Smooth muscle cell (in vitro differentiated cells): ENCODE measurements around the gene ACYP2. TPM values are rescaled to one million over a fixed set of nuclear protein-coding genes. Genes with fewer than 3 reads are reported as not detected.
"Not testable (repeated sequence)": the region's sequence is repeated elsewhere in the genome, so short reads cannot be mapped to it uniquely, and the experiment has no call there.

Source experiments
- DNase-seq: peaks from one replicate; lab custom pipeline; 2025; ENCODE audit not compliant: unreplicated experiment; lab: John Stamatoyannopoulos, UW
- H2AFZ ChIP-seq: fragments of 200-600 bp; sonication (generic); 2 replicates; pipeline ENCODE4 v1.6.0; 2016; ENCODE audit warnings: antibody characterized with exemption, low read depth, mild to moderate bottlenecking
- H3F3A ChIP-seq: fragments of 200-600 bp; sonication (generic); 2 replicates; pipeline ENCODE4 v1.6.0; 2017; ENCODE audit warnings: antibody characterized with exemption, low read depth
- H3K27ac ChIP-seq: fragments of 200-600 bp; sonication (generic); 2 replicates; pipeline ENCODE4 v1.5.1; 2016; ENCODE audit warnings: low read depth, mild to moderate bottlenecking
- H3K27me3 ChIP-seq: fragments of 200-600 bp; sonication (generic); 2 replicates; pipeline ENCODE4 v1.6.1; 2016; ENCODE audit warnings: low read depth, mild to moderate bottlenecking
- H3K36me3 ChIP-seq: fragments of 200-600 bp; sonication (generic); 2 replicates; pipeline ENCODE4 v1.5.1; 2016; ENCODE audit warnings: low read depth
- H3K4me1 ChIP-seq: fragments of 200-600 bp; sonication (generic); 2 replicates; pipeline ENCODE4 v1.5.1; 2016; ENCODE audit warnings: low read depth
- H3K4me2 ChIP-seq: fragments of 200-600 bp; sonication (generic); 2 replicates; pipeline ENCODE4 v1.6.0; 2016; ENCODE audit warnings: mild to moderate bottlenecking
- H3K4me3 ChIP-seq: fragments of 200-600 bp; sonication (generic); 2 replicates; pipeline ENCODE4 v1.5.1; 2016; ENCODE audit warnings: mild to moderate bottlenecking
- H3K79me2 ChIP-seq: fragments of 200-600 bp; sonication (generic); 2 replicates; pipeline ENCODE4 v1.6.0; 2016; ENCODE audit warnings: low read depth, mild to moderate bottlenecking
- H3K9ac ChIP-seq: fragments of 200-600 bp; sonication (generic); 2 replicates; pipeline ENCODE4 v1.6.0; 2016; ENCODE audit warnings: low read depth
- H3K9me3 ChIP-seq: fragments of 200-600 bp; sonication (generic); replicated peaks from 2 replicates; pipeline ENCODE4 v1.5.1; 2016; ENCODE audit warnings: low read depth
- H4K20me1 ChIP-seq: fragments of 200-600 bp; sonication (generic); 2 replicates; pipeline ENCODE4 v1.6.0; 2016; ENCODE audit warnings: low read depth
- WGBS: methylation state at CpG from one replicate; pipeline ENCODE4 v1.1.7; 2016; ENCODE audit warnings: low lambda C conversion rate; 5-methylcytosine and 5-hydroxymethylcytosine counted together
- polyA plus RNA-seq: library from polyadenylated mRNA; unstranded; fragments of >200 nt; fragmentation: Nextera tagmentation; extraction: Ambion mirVana; gene quantifications from 2 replicates; pipeline ENCODE4 v1.2.1, GENCODE V29; 2016
- total RNA-seq: library from RNA; depleted of rRNA; stranded (reverse); fragments of >200 nt; gene quantifications from 2 replicates; pipeline ENCODE4 v1.2.3, GENCODE V29; 2014
- TF ChIP-seq, protein P1 (sequence below): fragments of 200-600 bp; sonication (generic); IDR thresholded peaks from 2 replicates; pipeline ENCODE4 v1.5.1; 2017; ENCODE audit warnings: borderline replicate concordance, mild to moderate bottlenecking, antibody characterized with exemption; ENCODE audit not compliant: insufficient read depth, poor library complexity, severe bottlenecking

Gene ACYP2
- total and polyA plus RNA-seq, 2 experiments from 2014 or later, result 12.1 to 18.6 TPM

DNA sequence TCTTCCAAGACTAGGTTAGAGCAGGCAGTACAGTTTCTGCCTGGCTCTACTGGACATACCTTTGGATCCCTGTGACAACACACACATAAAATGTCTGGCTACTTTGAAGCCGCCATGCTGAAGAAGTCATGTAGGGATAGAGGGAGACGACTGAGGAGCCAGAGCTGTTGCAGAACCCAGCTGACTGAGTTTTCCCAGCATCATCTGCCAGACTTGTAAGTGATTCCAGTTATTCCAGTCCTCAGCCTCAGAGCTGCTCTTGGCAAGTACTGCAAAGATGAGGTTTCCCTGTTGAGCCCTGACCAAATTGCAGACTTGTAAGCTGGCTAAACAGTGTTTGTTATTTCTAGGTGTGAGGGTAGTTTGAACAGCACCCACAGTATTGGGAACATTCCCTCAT lies 172.1 kb downstream of the ACYP2 start:
- Histone ChIP-seq H3K36me3 (no peaks in the 10 kb centered on the region), H3K27ac (no peak overlapping the region), H2AFZ (no peak overlapping the region), H3K9ac (no peak overlapping the region), H3K9me3 (no peaks in the 10 kb centered on the region), H3F3A (no peaks in the 10 kb centered on the region), H3K4me2 (no peak overlapping the region), H3K27me3 (peaks cover 19% of the 10 kb centered on the region), H3K4me3 (no peak overlapping the region), H3K4me1 (peaks cover 6% of the 10 kb centered on the region), H4K20me1 (no peaks in the 10 kb centered on the region), H3K79me2 (no peaks in the 10 kb centered on the region)
- TF ChIP-seq, protein P1, sequence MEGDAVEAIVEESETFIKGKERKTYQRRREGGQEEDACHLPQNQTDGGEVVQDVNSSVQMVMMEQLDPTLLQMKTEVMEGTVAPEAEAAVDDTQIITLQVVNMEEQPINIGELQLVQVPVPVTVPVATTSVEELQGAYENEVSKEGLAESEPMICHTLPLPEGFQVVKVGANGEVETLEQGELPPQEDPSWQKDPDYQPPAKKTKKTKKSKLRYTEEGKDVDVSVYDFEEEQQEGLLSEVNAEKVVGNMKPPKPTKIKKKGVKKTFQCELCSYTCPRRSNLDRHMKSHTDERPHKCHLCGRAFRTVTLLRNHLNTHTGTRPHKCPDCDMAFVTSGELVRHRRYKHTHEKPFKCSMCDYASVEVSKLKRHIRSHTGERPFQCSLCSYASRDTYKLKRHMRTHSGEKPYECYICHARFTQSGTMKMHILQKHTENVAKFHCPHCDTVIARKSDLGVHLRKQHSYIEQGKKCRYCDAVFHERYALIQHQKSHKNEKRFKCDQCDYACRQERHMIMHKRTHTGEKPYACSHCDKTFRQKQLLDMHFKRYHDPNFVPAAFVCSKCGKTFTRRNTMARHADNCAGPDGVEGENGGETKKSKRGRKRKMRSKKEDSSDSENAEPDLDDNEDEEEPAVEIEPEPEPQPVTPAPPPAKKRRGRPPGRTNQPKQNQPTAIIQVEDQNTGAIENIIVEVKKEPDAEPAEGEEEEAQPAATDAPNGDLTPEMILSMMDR, result no peak
- 87% methylated on average over 2 of the region's 2 CpGs for WGBS
- no peak for DNase-seq

DNA sequence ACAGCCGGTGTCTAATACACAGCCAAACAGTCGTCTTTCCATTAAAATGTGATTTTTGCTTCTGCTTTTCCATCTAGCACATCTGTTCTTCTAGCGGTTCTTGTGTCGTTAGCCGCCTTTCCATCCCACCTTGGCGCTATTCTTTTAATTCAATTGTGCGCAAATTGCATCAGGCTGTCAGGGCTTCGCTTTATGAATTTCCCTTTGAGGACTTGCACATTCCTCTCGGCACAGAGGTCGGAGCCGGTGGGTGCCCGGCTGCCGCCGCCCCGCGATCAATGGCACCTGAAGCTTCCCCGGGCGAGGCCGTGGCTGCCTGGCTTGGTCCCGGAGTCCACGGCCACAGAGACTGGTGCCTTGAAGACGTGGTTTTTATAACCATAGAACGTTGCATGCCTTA lies 174.5 kb downstream of the ACYP2 start:
- Histone ChIP-seq H3K4me3 (no peak overlapping the region), H3F3A (no peaks in the 10 kb centered on the region), H3K27ac (no peak overlapping the region), H3K9ac (no peak overlapping the region), H3K9me3 (no peaks in the 10 kb centered on the region), H3K27me3 (peaks cover 19% of the 10 kb centered on the region), H3K36me3 (no peaks in the 10 kb centered on the region), H3K4me2 (no peak overlapping the region), H3K79me2 (no peaks in the 10 kb centered on the region), H3K4me1 (peaks cover 6% of the 10 kb centered on the region), H4K20me1 (no peaks in the 10 kb centered on the region), H2AFZ (no peak overlapping the region)
- TF ChIP-seq, protein P1, result no peak
- WGBS, result 49% methylated on average over 23 of the region's 23 CpGs
- DNase-seq, result no peak

GRCh38 chr2:54290356-54291025 lies 175.1 kb downstream of the ACYP2 start:
- Histone ChIP-seq H3K27ac (no peak overlapping the region), H4K20me1 (no peaks in the 10 kb centered on the region), H3K9ac (no peak overlapping the region), H3K79me2 (no peaks in the 10 kb centered on the region), H3K36me3 (no peaks in the 10 kb centered on the region), H3K9me3 (no peaks in the 10 kb centered on the region), H2AFZ (no peak overlapping the region), H3F3A (no peaks in the 10 kb centered on the region), H3K4me3 (no peak overlapping the region), H3K4me2 (no peak overlapping the region), H3K27me3 (peaks cover 19% of the 10 kb centered on the region), H3K4me1 (peaks cover 6% of the 10 kb centered on the region)
- TF ChIP-seq, protein P1, result no peak
- WGBS, result 71% methylated on average over 9 of the region's 9 CpGs
- no peak for DNase-seq

DNA sequence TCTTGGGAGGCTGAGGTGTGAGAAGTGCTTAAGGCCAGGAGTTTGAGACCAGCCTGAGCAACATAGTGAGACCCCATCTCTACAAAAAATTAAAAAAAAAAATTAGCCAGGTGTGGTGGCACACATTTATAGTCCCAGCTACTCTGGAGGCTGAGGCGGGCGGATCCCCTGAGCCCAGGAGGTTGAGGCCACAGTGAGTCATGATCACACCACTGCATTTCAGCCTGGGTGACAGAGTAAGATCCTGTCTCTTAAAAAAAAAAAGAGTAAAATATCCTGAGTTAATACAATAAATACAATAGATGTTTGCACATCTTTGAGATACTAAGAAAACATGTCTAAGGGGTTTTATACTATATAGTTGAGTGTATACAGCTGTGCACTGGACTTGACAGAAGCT lies 179.2 kb downstream of the ACYP2 start:
- not testable (repeated sequence) for DNase-seq, H3K9ac ChIP-seq, H3K4me3 ChIP-seq, H3K36me3 ChIP-seq, H3K79me2 ChIP-seq, H3K4me1 ChIP-seq, H3F3A ChIP-seq, H2AFZ ChIP-seq, H3K27ac ChIP-seq, H4K20me1 ChIP-seq, H3K27me3 ChIP-seq, H3K4me2 ChIP-seq, H3K9me3 ChIP-seq
- WGBS, result 78% methylated on average over 2 of the region's 2 CpGs
